KOPT-K1 (cell line): ENCODE measurements around the gene NUDT3.
"Not testable (repeated sequence)": the region's sequence is repeated elsewhere in the genome, so short reads cannot be mapped to it uniquely, and the experiment has no call there.

Source experiments
- H3K27ac ChIP-seq: fragments of 200-600 bp; sonication (generic); 2 replicates; pipeline ENCODE4 v1.5.1; 2016; ENCODE audit warnings: antibody characterized with exemption, mild to moderate bottlenecking, low read depth, low read length; ENCODE audit not compliant: poor library complexity, severe bottlenecking
- H3K36me3 ChIP-seq: fragments of 200-600 bp; sonication (generic); 2 replicates; pipeline ENCODE4 v1.5.1; 2017; ENCODE audit warnings: antibody characterized with exemption, mild to moderate bottlenecking, low read length, moderate library complexity; ENCODE audit not compliant: insufficient read depth
- H3K9me3 ChIP-seq: fragments of 200-600 bp; sonication (generic); 2 replicates; pipeline ENCODE4 v1.5.1; 2017; ENCODE audit warnings: antibody characterized with exemption, low read length, mild to moderate bottlenecking; ENCODE audit not compliant: insufficient read depth, poor library complexity, severe bottlenecking

NUDT3 gene

GRCh38 chr6:34273242-34273805 is 119.1 kb downstream of the NUDT3 start:
- H3K36me3 ChIP-seq, result no peaks in the 10 kb centered on the region
- peak overlapping the region; percentile 44 for H3K27ac ChIP-seq
- H3K9me3 ChIP-seq, result no peaks in the 10 kb centered on the region

- H3K36me3 ChIP-seq, result no peaks in the 10 kb centered on the region
Observed at GRCh38 chr6:34272013-34272926, 120.2 kb downstream of the NUDT3 start.

GRCh38 chr6:34269658-34270341 is 122.7 kb downstream of the NUDT3 start:
- peak overlapping the region; percentile 42 for H3K27ac ChIP-seq
- not testable (repeated sequence) for H3K36me3 ChIP-seq, H3K9me3 ChIP-seq

More at GRCh38 chr6:34272013-34272926, 120.2 kb downstream of the NUDT3 start:
- no peaks in the 10 kb centered on the region for H3K9me3 ChIP-seq
- H3K27ac ChIP-seq, result no peak overlapping the region

DNA sequence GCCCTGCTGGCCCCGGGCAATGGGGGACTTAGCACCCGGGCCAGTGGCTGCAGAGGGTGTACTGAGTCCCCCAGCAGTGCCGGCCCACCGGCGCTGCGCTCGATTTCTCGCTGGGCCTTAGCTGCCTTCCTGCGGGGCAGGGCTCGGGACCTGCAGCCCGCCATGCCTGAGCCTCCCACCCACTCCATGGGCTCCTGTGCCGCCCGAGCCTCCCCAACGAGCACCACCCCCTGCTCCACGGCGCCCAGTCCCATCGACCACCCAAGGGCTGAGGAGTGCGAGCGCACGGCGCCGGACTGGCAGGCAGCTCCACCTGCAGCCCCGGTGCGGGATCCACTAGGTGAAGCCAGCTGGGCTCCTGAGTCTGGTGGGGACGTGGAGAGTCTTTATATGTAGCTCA is 123.3 kb downstream of the NUDT3 start:
- H3K9me3 ChIP-seq, H3K36me3 ChIP-seq: not testable (repeated sequence)
- peak overlapping the region; percentile 42 for H3K27ac ChIP-seq

DNA sequence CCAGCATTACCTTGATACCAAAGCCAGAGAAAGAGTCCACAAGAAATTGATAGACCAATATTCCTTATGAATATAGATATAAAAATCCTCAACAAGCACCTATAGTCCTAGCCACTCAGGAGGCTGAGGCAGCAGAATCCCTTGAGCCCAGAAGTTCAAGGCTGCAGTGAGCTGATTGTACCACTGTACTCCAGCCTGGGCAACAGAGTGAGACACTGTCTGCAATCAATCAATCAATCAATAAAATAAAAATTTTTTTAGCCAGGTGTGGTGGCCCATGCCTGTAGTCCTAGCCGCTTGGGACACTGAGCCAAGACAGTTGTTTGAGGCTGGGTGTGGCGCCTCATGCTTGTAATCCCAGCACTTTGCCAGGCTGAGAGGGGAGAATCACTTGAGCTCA is 124.7 kb downstream of the NUDT3 start:
- no peaks in the 10 kb centered on the region for H3K36me3 ChIP-seq
- H3K9me3 ChIP-seq, result no peaks in the 10 kb centered on the region
- H3K27ac ChIP-seq, result no peak overlapping the region

DNA sequence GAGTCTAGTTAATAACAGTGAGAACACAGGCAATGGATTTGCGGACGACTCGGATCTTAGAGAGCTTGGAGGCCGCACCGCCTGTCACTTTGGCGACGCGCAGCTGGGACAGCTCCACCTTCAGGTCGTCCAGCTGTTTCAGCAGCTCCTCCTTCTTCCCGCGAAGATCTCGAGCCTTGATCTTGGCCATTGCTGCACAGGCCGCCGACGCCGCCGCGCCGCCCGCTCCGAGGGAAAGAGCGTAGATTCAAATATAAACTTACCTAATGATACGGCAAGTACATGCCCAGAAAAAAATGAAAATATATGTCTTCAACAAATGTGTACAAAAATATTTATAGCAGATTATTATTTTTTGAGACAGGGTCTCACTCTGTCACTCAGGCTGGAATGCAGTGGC is 129.0 kb downstream of the NUDT3 start:
- not testable (repeated sequence) for H3K27ac ChIP-seq, H3K36me3 ChIP-seq, H3K9me3 ChIP-seq

DNA sequence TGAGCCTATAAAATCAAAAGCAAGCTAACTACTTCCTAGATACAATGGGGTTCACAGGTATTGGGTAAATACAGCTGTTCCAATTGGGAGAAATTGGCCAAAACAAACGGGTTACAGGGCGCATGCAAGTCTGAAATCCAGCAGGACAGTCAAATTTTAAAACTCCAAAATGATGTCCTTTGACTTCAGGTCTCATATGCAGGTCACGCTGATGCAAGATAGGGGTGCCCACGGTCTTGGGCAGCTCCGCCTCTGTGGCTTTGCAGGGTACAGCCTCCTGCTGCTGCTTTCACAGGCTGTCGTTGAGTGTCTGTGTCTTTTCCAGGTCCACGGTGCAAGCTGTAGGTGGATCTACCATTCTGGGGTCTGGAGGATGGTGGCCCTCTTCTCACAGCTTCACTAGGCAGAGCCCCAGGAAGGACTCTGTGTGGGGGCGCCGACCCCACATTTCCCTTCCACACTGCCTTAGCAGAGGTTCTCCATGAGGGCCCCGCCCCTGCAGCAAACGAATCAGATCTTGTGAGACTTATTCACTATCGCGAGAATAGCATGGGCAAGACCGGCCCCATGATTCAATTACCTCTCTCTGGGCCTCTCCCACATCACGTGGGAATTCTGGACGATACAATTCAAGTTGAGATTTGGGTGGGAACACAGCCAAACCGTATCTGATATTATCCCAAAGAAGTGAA is 131.7 kb downstream of the NUDT3 start:
- no peaks in the 10 kb centered on the region for H3K36me3 ChIP-seq
- H3K27ac ChIP-seq, result no peak overlapping the region
- H3K9me3 ChIP-seq, result peaks cover 5% of the 10 kb centered on the region

DNA sequence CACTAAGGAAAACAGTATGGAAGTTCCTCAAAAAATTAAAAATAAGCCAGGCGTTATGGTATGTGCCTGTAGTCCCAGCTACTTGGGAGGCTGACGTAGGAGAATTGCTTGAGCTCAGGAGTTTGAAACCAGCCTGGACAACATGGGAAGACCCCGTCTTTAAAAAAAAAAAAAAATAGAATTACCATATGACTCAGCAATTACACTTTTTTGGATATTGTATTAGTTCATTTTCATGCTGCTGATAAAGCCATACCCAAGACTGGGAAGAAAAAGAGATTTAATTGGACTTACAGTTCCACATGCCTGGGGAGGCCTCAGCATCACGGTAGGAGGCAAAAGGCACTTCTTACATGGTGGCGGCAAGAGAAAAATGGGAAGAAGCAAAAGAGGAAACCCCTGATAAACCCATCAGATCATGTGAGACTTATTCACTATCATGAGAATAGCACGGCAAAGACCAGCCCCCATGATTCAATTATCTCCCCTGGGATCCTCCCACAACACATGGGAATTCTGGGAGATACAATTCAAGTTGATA is 132.9 kb downstream of the NUDT3 start:
- peaks cover 5% of the 10 kb centered on the region for H3K9me3 ChIP-seq
- H3K36me3 ChIP-seq, result no peaks in the 10 kb centered on the region
- H3K27ac ChIP-seq, result no peak overlapping the region

GRCh38 chr6:34252395-34252794 is 140.1 kb downstream of the NUDT3 start:
- not testable (repeated sequence) for H3K9me3 ChIP-seq, H3K27ac ChIP-seq, H3K36me3 ChIP-seq

DNA sequence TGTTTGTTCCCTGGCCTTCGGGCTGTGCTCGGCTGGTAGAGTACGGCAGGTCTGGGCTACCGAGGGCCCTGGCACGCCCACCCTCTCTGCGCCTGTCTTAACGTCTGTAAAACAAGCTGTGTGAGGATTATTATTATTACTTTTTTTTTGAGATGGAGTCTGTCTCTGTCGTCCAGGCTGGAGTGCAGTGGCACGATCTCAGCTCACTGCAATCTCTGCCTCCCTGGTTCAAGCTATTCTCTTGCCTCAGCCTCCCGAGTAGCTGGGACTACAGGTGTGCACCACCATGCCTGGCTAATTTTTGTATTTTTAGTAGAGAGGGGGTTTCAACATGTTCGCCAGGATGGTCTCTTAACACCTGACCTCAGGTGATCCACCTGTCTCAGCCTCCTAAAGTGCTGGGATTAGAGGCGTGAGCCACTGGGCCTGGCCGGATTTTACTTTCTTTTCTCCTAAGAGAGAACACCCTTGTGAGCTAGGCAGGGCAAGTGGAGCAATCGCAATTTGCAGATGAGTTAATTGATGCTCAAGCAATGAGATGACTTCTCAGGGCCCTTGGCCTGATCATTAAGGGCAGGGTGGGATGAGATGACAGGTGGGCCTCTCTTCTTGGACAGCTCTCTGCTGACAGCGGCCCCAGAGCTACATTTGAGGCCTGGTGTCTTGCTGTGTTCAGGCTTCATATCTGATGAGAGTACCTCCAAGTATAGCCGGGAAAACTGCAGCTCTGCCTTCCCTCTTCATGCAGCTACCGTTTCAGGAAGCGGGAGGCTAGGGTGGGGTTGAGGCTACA is 142.8 kb downstream of the NUDT3 start:
- Histone ChIP-seq H3K36me3 (peaks cover 25% of the 10 kb centered on the region), H3K27ac (peak overlapping the region; percentile 76), H3K9me3 (no peaks in the 10 kb centered on the region)

DNA sequence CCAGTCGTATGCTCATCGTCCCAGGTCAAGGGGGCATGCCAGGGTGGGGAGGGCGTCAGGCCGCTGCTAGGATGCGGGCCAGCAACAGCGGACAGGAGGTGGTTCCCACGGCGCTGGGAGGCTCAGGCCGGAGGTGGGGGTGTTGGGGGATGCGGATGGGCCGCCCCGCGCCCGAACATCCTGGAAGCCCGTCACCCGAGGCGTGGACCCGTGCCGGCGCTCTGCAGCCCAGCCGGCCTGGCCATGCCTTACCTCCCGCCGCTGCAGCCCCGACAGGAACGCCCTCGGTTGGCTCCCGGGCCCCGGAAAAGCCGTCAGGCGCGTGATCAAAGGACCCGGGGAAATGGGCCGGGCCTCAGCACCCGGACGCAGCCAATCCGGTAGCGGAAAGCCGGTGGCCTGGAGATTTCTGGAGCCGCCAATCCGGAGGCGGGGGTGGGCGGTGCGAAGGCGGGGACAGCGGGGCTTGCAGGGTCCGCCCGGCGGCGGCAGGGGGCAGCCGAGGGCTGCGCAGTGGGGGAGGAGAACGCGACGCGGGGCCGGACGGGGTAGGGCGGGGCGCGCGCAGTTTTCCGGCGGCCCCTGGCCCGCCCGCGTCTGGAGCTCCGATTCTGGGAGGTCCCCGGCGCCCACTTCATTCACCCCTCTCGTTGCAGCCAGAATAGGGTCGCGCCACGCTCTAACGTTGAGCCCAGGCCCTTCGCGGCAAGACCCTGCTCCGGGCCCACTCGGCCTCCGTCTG is 143.6 kb downstream of the NUDT3 start, which contains the start of gene SMIM29:
TSS of gene SMIM29 (minus strand) at position 280 of the 742 bp plus-strand sequence. CDS start 1,215 bp downstream, outside the sequence.
- Histone ChIP-seq H3K36me3 (peaks cover 32% of the 10 kb centered on the region), H3K9me3 (no peaks in the 10 kb centered on the region), H3K27ac (peak within 1 kb of the TSS; percentile 76)

GRCh38 chr6:34248198-34248726 is 144.2 kb downstream of the NUDT3 start:
- H3K27ac ChIP-seq, result peak overlapping the region; percentile 76
- H3K36me3 ChIP-seq, result peaks cover 39% of the 10 kb centered on the region
- H3K9me3 ChIP-seq, result no peaks in the 10 kb centered on the region

- peak overlapping the region; percentile 76 for H3K27ac ChIP-seq
- H3K9me3 ChIP-seq, result no peaks in the 10 kb centered on the region
- peaks cover 45% of the 10 kb centered on the region for H3K36me3 ChIP-seq
Observed at GRCh38 chr6:34247481-34248197, 144.8 kb downstream of the NUDT3 start.
